Fibroblast of skin of left quadriceps (primary cell): ENCODE data around the gene N4BP2L1.
A peak's percentile ranks its signal among the peaks of the same experiment; 100 is the strongest.

Experiments used
- DNase-seq, 2 experiments: peaks; one replicate each; pipeline ENCODE4 v3.0.0-alpha.2; 2013; ENCODE audit warnings: low read depth in 2 of 2

N4BP2L1 gene

DNA sequence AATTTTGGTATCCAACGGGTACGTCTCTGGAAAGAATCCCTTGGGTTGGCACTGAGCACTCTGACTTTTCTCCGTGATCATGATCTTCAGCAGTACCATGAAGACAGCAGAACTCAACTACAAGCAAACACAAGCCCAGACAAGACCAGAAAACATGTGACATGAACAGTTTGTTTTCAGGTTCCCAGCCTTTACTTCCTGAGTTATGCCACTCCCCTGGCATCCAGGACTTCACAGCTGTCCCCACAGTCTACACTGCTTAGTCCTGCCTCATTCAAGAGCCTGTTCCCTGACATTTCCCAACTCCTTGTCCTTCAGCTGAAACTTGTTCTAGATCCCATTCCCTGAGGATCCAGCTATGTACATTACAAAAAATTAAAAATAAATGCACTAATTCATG, 4.9 kb upstream of the N4BP2L1 start:
- DNase-seq: no peak

DNA sequence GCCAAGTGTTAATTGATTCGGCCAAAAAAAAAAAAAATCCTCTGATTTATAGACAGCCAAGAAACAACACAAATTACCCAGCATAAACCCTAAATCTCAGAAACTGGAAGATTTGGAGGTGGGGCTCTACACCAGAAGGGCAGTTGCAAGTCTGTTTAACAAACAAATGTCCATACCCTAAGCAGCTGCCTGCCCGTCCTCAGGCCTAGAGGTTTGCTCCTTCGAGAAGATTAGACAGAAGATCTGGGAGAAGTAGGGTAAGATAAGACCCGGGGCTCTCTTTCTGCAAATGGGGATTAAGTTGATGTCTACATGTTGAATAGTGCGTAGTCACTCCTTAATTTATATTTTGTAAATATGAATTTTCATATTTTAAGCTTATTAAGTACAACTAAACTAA, 3.4 kb upstream of the N4BP2L1 start:
- DNase-seq: no peak

DNA sequence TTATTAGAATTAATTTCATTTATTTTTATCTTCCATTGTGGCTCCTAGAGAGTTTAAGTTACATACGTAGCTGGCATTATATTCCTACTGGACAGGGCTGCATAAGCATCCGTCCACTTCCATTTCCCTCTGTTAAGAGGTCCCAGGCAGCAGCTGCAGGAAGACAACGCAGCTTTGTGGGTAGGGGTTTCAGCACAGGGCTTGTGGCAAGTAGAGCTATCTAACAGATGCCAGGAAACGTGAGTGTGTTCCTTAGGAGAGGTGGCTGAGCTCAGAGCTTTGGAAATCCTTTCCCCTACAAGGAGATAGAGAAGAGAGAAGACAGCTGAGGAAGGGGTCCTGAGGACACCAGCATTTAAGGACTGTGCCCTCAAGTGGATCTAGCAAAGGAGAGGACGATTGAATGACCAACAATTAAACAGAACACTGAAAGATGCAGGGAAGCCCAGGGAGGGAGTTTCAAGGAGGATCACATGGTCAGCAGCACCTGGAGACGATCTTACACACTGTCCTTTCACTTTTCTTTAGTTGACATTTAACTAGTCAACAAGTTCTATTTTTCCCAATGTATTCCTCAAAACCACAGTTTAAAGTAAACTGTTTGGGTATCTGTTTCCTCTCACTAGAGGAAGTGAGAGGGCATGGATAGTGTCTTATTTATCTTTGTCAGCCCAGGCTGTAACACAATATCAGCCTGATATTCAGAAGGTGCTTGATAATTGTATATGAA, 2.3 kb upstream of the N4BP2L1 start:
- DNase-seq: no peak

DNA sequence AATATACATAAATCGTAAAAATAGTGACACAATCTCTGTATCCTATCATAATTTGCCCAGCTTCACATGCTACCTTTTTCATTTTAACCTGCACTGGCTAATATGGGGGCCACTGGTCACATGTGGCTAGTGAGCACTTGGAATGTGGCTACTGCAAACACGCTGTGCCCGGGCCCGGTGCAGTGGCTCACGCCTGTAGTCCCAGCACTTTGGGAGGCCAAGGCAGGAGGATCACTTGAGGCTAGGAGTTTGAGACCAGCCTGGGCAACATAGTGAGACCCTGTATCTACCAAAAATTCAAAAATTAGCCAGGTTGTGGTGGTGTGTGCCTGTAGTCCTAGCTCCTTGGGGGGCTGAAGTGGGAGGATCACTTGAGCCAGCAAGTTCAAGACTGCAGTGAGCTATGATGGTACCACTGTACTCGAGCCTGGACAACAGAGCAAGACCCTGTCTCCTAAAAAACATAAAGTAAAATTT, 1.5 kb upstream of the N4BP2L1 start:
- no peak for DNase-seq

DNA sequence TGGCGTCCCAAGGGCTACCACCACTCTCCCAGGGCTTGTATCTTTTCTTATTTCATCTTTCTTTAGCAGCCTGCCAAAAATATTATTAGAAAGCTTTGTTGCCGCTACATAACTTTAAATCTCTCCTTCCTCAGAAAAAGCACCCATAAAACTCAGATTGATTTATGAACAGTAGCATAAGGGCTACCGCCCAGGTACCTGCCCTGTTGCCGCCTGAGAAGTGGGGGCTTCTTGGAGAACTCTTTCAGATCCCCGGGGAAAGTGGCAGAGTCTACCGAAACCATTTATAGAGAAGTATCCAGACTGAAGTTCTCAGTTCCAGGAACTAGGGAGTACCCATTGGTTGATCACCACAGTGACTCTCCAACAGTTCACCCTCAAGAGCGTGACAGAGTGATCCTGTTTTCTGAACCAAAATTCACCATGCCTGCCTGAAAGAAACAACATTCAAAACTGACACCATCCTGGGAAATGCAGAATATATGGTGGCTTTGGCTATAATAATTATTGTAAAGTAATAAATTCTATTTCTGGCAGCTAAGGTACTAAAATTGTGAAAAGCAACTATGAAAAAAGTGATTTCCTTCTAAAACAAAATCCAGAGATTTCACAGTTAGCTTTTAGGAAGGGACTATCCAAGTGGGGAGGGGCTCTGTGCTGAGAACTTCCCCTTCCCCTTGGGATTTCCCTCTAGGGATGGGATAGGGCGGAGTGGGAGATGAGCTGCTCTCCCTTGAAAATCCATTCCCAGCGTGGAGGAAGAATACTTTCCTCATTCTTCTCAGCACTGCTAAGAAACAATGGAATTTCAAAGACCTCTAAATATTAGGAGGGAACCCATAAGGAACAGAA, 877 bp upstream of the N4BP2L1 start:
- DNase-seq: no peak

DNA sequence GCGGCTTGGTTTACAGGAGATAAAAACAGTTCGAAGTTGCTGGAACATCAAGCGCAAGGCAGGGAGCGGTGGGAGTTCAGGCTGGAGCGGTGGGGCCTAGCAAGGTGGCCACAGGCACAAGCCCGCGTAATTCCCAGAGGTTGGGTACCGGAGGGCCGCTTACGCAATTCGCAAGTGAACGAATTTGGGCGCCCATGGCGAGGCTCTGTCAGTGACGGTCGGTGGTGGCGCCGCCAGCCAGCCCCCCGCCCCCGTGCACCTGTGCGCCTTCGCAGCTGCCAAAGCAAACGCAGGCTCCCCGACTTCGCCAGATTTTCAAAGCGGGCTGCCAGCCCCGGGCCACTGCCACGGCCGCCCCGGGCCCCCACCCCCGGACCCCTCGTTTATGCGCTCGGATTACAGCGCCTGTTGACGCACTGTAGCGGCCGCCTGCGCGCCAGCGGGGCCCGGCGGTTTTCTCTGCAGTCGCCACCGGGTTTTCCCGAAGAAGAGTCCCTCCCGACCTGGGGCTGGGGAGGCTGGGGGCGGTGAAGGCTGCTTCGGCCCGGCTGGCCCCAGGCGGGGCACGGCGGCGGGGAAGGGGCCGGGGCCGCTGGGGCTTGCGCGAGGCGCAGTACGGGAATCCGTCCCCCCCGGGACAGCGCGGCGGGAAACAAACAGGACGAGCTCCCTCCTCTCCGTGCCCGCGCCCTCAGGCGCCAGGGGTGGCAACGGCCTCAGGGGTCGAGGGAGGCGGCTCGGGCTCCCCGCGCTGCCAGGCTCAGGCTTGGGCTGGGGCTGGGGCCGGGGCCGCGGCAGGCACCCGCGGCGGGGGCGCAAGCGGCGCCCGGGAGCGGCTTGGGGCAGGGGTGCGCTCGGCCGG, 709 bp downstream of the N4BP2L1 start:
- no peak for DNase-seq

DNA sequence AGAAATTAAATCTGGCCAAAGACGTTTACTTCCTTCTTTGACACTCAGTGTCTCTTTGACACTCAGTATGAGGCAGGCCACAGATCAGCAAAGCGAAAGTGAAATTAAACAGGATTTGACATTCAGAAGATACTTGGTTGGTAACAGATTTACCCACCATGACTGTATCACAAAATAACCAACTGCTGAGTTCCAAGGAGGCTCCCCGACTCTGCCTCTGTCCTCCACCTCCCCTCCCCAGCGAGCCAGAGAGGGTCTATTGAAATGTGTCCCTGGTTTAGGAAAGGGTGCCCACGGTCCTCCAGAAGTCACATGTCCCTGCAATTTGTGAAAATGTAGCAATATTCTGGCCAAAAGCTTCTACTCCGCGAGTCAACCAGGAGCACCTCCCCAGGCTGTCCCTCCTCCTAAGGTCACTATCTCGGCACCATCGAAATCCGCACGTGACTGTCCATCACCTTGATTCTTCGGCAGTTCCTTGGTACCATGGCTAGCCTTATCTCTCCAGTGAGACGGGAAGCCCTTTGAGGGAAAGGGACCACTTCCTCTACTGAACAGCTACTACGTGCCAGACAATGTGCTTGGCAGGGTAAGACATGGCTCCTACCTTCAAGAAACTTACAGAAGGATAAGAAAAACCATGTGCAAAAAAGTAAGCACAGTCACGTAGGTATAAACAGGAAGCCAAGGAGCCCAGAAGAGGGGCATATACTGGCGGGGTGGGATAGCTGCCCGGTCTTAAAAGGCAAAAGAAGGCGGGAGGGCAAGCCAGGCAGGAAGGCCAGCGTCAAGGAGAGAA, 1.5 kb downstream of the N4BP2L1 start:
- no peak for DNase-seq

DNA sequence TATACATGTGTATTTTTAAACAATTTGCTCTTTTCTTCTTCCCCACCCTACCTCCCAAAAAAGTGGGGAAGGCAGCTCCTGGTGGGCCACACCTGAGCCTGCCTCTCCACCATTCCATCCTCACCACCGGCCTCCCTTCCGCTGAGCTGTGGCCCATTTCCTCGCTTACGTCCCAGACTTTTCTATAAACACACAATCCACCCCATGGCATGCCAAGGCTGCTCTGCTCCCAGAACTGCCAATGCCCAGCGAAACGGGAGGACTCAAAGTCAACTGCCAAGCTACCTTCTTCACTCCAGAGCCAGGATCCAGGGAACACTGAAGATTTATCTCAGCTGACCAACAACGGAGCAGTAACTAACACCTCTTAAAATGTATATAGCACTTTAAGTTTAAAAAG, 2.8 kb downstream of the N4BP2L1 start:
- no peak for DNase-seq

DNA sequence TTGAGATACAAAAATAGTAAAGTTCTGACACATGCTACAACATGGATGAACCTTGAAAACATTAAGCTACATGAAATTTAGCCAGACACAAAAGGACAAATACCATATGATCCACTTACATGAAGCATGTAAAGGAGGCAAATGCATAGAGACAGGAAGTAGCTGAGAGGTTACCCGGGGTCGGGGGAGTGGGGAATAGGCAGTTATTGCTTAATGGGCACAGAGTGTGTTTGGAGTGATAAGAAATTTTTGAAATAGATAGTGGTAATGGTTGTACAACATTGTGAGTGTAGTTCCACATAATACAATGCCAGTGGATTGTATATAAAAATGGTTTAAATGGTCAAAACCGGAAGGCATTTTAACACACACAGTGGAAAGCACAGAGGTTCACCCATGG, 4.3 kb downstream of the N4BP2L1 start:
- DNase-seq: no peak

DNA sequence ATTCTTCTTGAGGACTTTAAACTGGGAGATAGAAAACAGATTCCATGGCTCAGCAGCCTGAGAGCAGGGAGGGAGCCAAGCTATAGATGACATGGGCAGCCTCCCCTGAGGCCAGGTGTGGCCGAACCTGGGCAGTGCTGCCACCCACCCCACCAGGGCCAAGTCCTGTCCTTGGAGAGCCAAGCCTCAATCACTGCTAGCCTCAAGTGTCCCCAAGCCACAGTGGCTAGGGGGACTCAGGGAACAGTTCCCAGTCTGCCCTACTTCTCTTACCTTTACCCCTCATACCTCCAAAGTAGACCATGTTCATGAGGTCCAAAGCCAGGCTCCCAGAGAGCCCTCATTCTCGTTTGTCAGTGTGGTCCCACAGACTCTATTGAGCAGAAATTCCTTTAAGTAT, 8.1 kb downstream of the N4BP2L1 start:
- DNase-seq: no peak

DNA sequence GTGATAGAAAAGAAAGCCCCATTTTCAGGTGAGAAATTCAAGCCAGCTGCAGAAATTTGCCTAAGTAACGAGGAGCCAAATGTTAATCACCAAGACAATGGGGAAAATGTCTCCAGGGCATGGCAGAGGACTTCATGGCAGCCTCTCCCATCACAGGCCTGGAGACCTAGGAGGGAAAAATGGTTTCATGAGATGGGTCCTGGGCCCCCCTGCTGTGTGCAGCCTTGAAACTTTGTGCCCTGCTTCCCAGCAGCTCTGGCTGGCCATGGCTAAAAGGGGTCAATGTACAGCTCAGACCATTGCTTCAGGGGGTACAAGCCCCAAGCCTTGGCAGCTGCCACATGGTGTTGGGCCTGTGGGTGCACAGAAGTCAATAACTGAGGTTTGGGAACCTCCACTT, 9.9 kb downstream of the N4BP2L1 start:
- no peak for DNase-seq

DNA sequence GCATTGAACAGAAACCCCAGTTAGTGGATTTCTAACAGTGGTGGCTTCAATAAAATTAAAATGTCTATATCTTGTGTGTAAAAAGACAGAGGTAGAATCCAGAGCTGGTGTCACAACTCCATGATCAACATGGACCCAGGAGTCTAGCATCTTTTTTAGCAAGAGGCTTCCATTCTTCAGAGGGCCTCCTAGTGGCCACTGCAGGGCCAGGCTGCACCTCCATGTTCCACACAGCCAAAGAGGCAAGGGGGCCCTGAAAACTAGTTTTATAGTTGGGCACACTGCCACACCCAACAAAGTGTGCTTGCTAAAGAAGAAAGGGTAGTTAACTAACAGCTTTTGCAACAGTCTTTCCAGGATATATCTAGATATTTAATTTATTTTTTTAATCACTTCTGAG, 12.9 kb downstream of the N4BP2L1 start:
- no peak for DNase-seq

DNA sequence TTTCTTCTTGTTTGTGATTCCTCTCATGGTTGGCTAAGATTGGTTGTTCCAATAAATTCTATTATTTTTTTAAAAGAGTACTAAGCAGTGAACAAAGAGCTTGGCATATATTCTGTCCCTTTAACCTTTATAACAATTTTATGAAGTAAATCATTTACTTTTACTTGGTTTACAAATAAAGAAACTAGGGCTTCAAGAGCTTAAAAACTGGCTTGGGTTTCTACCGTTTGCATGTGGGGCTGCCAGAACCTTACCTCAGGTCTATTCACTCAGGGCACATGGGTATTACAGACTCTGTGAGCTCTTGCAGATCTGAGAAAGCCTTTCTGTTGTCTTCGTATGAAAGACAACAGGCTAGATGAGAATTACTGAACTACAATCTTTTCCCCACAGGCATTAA, 13.3 kb downstream of the N4BP2L1 start:
- no peak for DNase-seq

DNA sequence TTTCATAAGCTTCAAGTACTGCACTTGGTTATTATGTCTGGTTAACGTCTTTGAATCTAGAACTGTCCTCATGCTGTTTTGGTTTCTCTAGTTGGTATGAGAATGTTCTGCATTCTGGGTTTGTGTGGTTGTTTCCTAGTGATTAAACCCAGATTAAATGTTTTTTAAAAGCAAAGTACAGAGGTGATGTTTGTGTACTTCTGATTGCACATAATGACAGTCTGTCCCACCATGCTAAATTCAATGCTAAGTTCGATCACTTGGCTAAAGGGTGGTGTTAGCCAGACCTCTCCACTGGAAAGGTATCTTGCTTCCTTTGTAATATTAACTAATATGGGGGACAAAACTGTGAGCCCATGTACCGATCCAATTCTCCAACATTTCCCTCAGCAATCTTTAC, 14.6 kb downstream of the N4BP2L1 start:
- no peak for DNase-seq

DNA sequence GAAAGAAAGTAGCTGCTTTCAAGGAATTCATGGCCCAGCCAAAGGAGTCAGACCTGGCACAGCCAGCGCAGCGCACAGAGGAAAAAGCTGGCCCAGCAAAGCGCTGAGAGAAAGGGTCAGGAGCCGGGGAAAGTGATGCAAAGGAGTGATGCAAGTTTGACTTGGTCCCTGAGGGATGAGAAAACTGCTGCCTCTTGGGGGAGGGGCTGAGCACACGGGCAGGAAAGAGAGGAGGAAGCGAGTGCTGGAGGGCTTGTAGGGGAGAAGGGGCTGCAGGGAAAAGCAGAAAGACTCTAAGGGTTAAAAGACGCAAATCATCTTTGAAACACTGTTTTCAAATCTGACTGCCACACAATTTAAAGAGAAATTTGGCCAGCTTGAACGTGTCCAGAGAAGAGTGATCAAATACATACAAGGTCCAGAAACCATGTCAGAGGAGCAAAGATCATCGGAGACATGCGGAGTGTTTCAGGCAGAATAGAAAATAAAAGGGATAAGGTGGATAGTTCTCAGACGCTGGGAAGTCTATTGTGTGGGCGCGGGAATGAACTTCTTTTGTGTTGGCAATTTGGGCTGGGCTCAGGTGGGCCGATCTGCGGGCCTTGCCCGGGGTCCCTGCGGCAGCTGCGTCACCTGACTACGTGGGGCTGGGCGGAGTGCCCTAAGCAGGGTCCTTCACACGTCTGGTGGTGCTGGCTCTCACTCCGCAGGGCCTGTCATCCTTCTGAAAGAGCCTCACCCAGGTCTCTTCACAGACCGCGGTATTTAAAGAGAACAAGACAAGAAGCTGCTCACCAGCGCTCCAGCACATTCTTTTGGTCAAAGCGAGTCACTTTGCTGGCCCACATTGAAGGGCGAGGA, 18.1 kb downstream of the N4BP2L1 start:
- DNase-seq: peak; percentile 54 to 58

DNA sequence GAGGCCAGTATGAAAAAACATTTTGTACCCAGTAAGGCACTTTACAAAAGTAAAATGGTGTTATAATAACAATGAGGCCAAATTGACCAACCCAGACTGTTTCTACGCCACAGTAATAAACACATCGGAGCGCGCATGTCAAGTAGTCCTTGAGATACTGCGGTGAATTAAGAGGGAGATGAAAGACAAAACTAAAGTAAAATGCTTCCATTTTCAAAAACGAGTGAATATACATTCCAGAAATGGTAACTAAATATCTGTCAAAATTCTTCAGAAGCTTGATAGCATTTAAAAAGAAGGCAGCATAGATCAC, 19.0 kb downstream of the N4BP2L1 start:
- no peak for DNase-seq

DNA sequence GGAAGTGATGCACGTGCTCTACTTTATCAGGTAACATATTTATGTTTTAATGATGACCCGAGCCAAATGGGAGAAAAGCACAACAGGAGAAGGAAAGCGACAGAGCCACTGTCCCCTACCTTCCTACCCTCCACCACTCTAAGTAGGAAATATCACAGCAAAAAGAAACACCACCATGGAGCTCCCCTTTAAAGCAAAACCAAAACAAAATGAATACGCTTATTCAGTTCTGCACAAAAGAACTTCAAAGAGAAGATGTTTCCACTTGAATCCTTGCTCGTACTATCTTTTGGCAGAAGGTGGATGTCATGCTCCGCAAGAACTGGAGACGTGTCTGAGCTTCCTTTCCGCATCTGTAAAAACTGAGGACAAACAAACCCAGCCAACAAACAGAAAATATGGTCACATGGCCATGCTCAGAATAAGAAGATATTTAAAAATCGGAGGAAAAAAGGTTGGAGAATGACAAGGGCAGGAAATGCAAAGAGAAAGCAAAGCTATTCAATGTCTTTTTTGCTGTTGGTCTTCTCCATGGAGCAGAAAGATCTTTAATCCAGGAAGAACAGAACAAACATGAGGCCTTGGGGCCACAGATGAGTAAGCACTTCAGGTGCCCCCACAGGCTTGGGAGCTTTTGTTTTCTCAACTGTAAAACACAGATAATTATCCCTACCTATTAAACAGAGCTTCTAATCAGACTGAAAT, 19.5 kb downstream of the N4BP2L1 start:
- no peak for DNase-seq

DNA sequence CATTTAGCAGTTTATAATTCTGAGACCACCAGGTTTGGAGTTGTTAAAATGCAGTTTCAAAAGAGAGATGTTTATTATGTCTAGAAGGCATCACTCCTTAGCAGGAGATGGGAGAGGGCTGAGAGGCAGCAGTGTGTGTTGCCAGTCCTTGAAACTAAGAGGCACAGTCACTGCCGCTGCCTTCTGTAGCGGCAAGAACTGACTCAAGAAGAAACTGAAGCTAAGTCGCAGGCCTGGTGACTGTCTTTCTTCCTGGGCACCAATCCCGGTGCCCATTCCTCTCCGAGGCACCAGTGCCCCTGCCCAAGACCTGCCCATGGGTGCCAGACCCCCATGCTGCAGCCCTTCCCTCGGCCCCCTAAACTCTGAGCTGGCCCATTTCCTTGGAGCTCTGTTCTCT, 20.1 kb downstream of the N4BP2L1 start:
- DNase-seq: no peak

DNA sequence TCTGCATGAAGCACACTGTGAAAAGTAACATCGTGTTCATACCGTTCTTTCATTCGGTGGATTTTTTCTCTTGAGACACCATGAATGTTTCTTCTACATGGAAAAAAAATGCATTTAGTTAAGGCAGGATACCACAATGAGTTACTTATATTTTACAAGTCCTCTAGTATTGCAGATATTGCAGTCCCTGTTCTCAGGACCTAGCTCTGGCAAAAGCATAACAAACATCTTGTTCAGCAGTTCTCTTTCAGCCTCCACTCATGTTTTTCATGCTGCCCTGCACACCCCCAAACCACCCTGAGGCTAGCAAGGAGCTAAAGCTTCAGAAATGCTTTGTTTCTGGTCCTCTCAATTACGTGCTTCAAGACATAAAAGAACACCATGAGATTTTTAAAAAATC, 24.8 kb downstream of the N4BP2L1 start:
- DNase-seq: no peak

DNA sequence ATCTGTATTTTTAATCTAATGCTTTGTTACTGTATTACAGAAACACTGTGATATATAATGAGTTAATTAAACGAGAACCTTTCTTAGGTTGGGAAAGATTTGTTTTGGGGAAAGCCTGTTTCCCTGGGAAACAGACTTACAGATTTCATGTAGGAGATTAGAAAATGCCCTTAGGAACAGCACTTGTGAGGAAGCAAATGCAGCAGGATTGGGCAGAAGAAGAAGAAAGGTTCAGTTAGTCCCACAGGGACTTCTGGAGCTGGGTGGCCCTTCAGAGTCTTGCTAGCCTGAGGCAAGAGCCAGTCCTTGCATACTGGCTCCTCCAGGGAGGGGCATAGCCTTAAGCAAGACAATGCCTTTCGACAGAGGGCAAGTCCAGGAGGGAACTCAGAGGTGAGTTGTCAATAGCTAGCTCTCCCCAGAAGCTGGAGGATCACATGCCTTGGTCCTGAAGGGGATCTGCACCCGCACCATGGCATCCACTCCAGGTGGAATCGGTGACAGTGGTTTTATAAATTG, 36.8 kb downstream of the N4BP2L1 start:
- DNase-seq: no peak
